ENCODE data around the gene AIMP2. TPM values are rescaled to one million over a fixed set of nuclear protein-coding genes. Genes with fewer than 3 reads are reported as not detected.
"Not testable (repeated sequence)": the region's sequence is repeated elsewhere in the genome, so short reads cannot be mapped to it uniquely, and the experiment has no call there.

Gene AIMP2
- polyA plus RNA-seq (2013, experiment 1 of 2; ENCODE audit: insufficient read length), result 44.0 TPM
- polyA plus RNA-seq (2013, experiment 2 of 2; ENCODE audit: insufficient read length), result 40.5 TPM

GRCh38 chr7:6008668-6009611, at the start of gene AIMP2, which contains the start of gene PMS2:
Gene AIMP2 (plus strand): TSS chr7:6009272. CDS start chr7:6009364, 92 bp downstream.
Gene PMS2 (minus strand): TSS chr7:6009049. CDS start chr7:6009019, 30 bp downstream.
- peak; percentile 98 for DNase-seq

GRCh38 chr7:5963205-5963604, 45.9 kb upstream of the AIMP2 start:
- DNase-seq, result not testable (repeated sequence)

- DNase-seq, result not testable (repeated sequence)
Observed at GRCh38 chr7:5963810-5964209, 45.3 kb upstream of the AIMP2 start.

GRCh38 chr7:5970347-5970911, 38.6 kb upstream of the AIMP2 start, which contains the start of gene RSPH10B:
Gene RSPH10B (minus strand): TSS chr7:5970689. CDS start chr7:5967116, 3,573 bp downstream.
- DNase-seq, result not testable (repeated sequence)

DNA sequence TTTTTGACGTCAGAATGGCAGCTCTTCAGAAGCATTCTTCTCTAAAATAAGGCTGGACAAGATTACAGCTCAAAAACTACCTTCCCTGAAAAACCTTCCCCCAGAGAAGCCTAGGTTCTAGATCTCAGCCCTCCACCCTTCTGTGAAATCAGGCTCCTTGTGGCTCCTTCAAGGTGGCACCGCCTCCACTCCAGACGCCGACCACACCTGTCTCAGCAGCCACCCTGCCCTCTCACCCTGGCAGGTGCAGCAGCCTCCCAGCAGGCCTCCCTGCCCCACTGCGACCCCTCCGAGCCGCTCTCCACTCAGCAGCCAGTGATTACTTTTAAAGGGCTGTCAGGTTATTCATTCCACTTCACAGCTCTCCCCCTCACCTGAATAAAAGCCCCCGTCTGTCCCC, 35.5 kb upstream of the AIMP2 start:
- DNase-seq, result not testable (repeated sequence)

- not testable (repeated sequence) for DNase-seq
Observed at GRCh38 chr7:5979680-5980314, 29.3 kb upstream of the AIMP2 start.

GRCh38 chr7:5987061-5987460, 22.0 kb upstream of the AIMP2 start:
- DNase-seq, result not testable (repeated sequence)

- DNase-seq, result peak; percentile 62
Observed at GRCh38 chr7:5997210-5997808, 11.8 kb upstream of the AIMP2 start.

DNA sequence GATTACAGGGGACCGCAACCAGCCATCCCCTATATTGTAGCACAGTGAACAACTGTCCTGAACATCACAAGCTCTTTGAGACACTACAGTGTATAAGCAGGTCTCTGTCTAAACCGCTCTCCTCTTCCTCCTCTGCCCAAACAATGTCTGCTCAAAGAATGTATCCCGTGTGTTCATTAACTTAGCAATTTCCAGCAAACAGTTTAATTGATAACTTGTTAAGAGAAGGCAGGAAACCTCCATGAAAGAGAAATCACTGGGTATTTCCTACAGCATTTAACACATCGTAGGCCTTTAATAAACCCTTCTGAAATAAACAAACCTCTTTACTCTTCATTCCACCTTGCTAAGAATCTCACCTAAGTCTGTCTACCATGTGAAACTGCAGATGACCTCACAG, 1.7 kb upstream of the AIMP2 start:
- DNase-seq, result no peak

GRCh38 chr7:6007835-6008590, 1.1 kb upstream of the AIMP2 start:
- not testable (repeated sequence) for DNase-seq

GRCh38 chr7:6010370-6010769, 1.3 kb downstream of the AIMP2 start:
- not testable (repeated sequence) for DNase-seq

DNA sequence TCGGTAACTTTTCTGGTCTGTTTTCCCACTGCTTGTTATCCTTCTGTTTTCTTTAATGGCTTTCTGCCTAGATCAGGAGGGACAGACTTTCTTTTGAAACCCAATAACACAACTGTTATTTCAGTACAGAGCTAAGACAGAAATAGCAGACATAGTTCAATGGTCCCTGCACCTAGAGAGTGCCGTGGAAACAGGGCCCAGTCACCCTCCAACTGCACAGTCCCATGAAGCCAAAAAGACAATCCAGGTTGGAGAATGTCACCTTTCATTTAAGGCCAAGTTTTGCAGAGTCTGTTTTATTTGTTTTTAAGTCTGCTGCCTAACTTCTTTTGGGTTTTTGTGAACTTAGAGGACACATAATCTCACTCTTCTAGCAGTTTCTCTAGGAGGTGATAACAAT, 2.5 kb downstream of the AIMP2 start:
- DNase-seq, result no peak

GRCh38 chr7:6012355-6013104, 3.5 kb downstream of the AIMP2 start:
- peak; percentile 19 for DNase-seq

GRCh38 chr7:6015917-6016652, 7.0 kb downstream of the AIMP2 start:
- peak; percentile 96 for DNase-seq

- DNase-seq, result no peak
Observed at GRCh38 chr7:6016653-6016966, 7.5 kb downstream of the AIMP2 start.

- no peak for DNase-seq
Observed at GRCh38 chr7:6020371-6021286, 11.6 kb downstream of the AIMP2 start.

DNA sequence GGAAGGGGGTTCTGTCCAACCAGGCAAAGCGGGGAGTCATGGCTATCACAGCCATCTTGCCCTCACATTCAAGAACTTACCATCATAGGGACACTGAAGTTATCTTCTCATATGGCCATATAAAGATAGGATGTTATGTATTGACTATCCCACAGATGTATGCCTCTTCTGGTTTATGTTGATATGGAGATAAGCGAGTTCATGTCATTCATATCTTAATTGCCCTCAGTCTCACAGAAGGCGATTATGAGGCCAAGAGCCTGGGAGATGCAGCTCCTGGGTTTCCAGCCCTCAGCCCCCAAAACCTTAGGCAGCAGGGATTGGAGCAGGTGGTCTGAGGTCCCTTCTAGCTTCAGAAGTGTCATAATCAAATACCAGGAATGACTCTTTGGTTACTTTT, 13.6 kb downstream of the AIMP2 start:
- no peak for DNase-seq

GRCh38 chr7:6023974-6024435, 14.9 kb downstream of the AIMP2 start:
- DNase-seq, result no peak

All from fibroblast of skin of abdomen (primary cell).